Liver (tissue), 9 donors: ENCODE results near the gene PCED1B. TPM values are rescaled to one million over a fixed set of nuclear protein-coding genes. Genes with fewer than 3 reads are reported as not detected.

Experiments
- DNase-seq: peaks from one replicate; pipeline ENCODE4 v3.0.0-alpha.2; 2017; ENCODE audit warnings: low spot score
- H3K27ac ChIP-seq, 2 donors: one replicate each; pipeline ENCODE4 v1.7.0; 2013; ENCODE audit warnings: inconsistent platforms in 2 of 2, low read length in 2 of 2, control low read depth in 1 of 2, low read depth in 1 of 2, mild to moderate bottlenecking in 1 of 2
- H3K27me3 ChIP-seq, 4 donors: one replicate each; pipeline versions ENCODE4 v1.6.1 to v1.7.0; 2013; ENCODE audit warnings: low read length in 3 of 4, inconsistent platforms in 1 of 4, mild to moderate bottlenecking in 1 of 4, moderate library complexity in 1 of 4; ENCODE audit not compliant: control insufficient read depth in 4 of 4, insufficient read depth in 4 of 4
- H3K36me3 ChIP-seq, 4 donors: one replicate each; pipeline versions ENCODE4 v1.6.1 to v1.7.0; 2013; ENCODE audit warnings: low read length in 3 of 4, mild to moderate bottlenecking in 3 of 4, low read depth in 1 of 4, moderate library complexity in 1 of 4; ENCODE audit not compliant: control insufficient read depth in 4 of 4, insufficient read depth in 3 of 4
- H3K4me1 ChIP-seq, 4 donors: one replicate each; pipeline versions ENCODE4 v1.6.1 to v1.7.0; 2013; ENCODE audit warnings: low read length in 3 of 4, mild to moderate bottlenecking in 3 of 4, moderate library complexity in 1 of 4; ENCODE audit not compliant: control insufficient read depth in 4 of 4, insufficient read depth in 4 of 4
- H3K4me3 ChIP-seq, 3 donors: one replicate each; pipeline versions ENCODE4 v1.6.1 to v1.7.0; 2013; ENCODE audit warnings: low read length in 3 of 3, control low read depth in 1 of 3, low read depth in 1 of 3, mild to moderate bottlenecking in 1 of 3
- H3K9ac ChIP-seq, 2 donors: one replicate each; pipeline ENCODE4 v1.7.0; 2013; ENCODE audit warnings: low read length in 2 of 2, mild to moderate bottlenecking in 2 of 2, moderate library complexity in 2 of 2, control low read depth in 1 of 2, low read depth in 1 of 2
- H3K9me3 ChIP-seq, 4 donors: one replicate each; pipeline versions ENCODE4 v1.6.1 to v1.7.0; 2013; ENCODE audit warnings: low read length in 3 of 4; ENCODE audit not compliant: control insufficient read depth in 4 of 4
- ATF3 ChIP-seq: IDR thresholded peaks from 2 replicates; pipeline ENCODE4 v1.6.1; 2016; ENCODE audit warnings: antibody characterized with exemption
- CTCF ChIP-seq: fragments of 150-350 bp; IDR thresholded peaks from 2 replicates; pipeline ENCODE4 v1.5.1; 2017; ENCODE audit warnings: improper control_type of control experiment, low read depth, low read length; ENCODE audit not compliant: missing input control
- EGR1 ChIP-seq, 2 donors: IDR thresholded peaks; 2 replicates each; pipeline ENCODE4 v1.6.1; 2016 to 2018; ENCODE audit warnings: antibody characterized with exemption in 2 of 2, low read depth in 2 of 2
- FOXA2 ChIP-seq: IDR thresholded peaks from 2 replicates; pipeline ENCODE4 v1.6.1; 2016; ENCODE audit warnings: antibody characterized with exemption
- GABPA ChIP-seq, 2 donors: IDR thresholded peaks in 1 of 2; conservative IDR thresholded peaks in 1 of 2; 2 replicates each; pipeline ENCODE4 v1.6.1; 2016; ENCODE audit warnings: antibody characterized with exemption in 2 of 2, mild to moderate bottlenecking in 1 of 2, moderate library complexity in 1 of 2
- HNF4A ChIP-seq, 2 donors: conservative IDR thresholded peaks; 2 replicates each; pipeline ENCODE4 v1.6.1; 2016; ENCODE audit warnings: antibody characterized with exemption in 2 of 2, mild to moderate bottlenecking in 2 of 2
- HNF4G ChIP-seq: IDR thresholded peaks from 2 replicates; pipeline ENCODE4 v1.6.1; 2016; ENCODE audit warnings: antibody characterized with exemption
- JUND ChIP-seq, 2 donors: IDR thresholded peaks; 2 replicates each; pipeline ENCODE4 v1.6.1; 2016; ENCODE audit warnings: antibody characterized with exemption in 2 of 2
- MAX ChIP-seq: IDR thresholded peaks from 2 replicates; pipeline ENCODE4 v1.6.1; 2016; ENCODE audit warnings: antibody characterized with exemption
- NR2F2 ChIP-seq: IDR thresholded peaks from 2 replicates; pipeline ENCODE4 v1.6.1; 2016; ENCODE audit warnings: antibody characterized with exemption
- RAD21 ChIP-seq, 2 donors: IDR thresholded peaks; 2 replicates each; pipeline ENCODE4 v1.6.1; 2016; ENCODE audit warnings: antibody characterized with exemption in 2 of 2, mild to moderate bottlenecking in 2 of 2
- REST ChIP-seq: IDR thresholded peaks from 2 replicates; pipeline ENCODE4 v1.6.1; 2016; ENCODE audit warnings: antibody characterized with exemption, mild to moderate bottlenecking
- RXRA ChIP-seq, 2 donors: IDR thresholded peaks; 2 replicates each; pipeline ENCODE4 v1.6.1; 2017 to 2018; ENCODE audit warnings: antibody characterized with exemption in 2 of 2, mild to moderate bottlenecking in 1 of 2
- TAF1 ChIP-seq: conservative IDR thresholded peaks from 2 replicates; pipeline ENCODE4 v1.6.1; 2016; ENCODE audit warnings: antibody characterized with exemption, mild to moderate bottlenecking
- YY1 ChIP-seq: IDR thresholded peaks from 2 replicates; pipeline ENCODE4 v1.6.1; 2016; ENCODE audit warnings: antibody characterized with exemption, mild to moderate bottlenecking
- ZBTB33 ChIP-seq: IDR thresholded peaks from 2 replicates; pipeline ENCODE4 v1.6.1; 2016; ENCODE audit warnings: antibody characterized with exemption
- WGBS: extraction: QIAGEN DNeasy Blood & Tissue Kit; methylation state at CpG from one replicate; pipeline ENCODE4 v1.1.7; 2013; 5-methylcytosine and 5-hydroxymethylcytosine counted together
- polyA plus RNA-seq, 2 donors: library from polyadenylated mRNA; stranded (reverse) in 1 of 2; unstranded in 1 of 2; fragments of 200-250 nt in 1 of 2; fragments of >200 nt in 1 of 2; fragmentation: Nextera tagmentation in 1 of 2; extraction: Ambion mirVana in 1 of 2; gene quantifications; one replicate each; pipeline versions ENCODE4 v1.2.1 to v1.2.3, GENCODE V29; 2013 to 2015
- total RNA-seq, 2 donors: library from RNA; depleted of rRNA; stranded (reverse); fragments of >200 nt; gene quantifications; one replicate each; pipeline ENCODE4 v1.2.3, GENCODE V29; 2014
- donor health status: healthy.
- donor health status: healthy.
- donor health status: healthy.
- donor health status: healthy.
- donor health status: healthy.

Gene PCED1B
- total and polyA plus RNA-seq, 4 donors, result 0.51 to 1.8 (median 1.1) TPM

- H3K4me3 ChIP-seq, result no peak overlapping the region
- no peaks in the 10 kb centered on the region for H3K4me1 ChIP-seq
- no peak overlapping the region for H3K9ac ChIP-seq
- no peak for TF ChIP-seq RAD21 (IDR thresholded peaks at IDR 0.05)
- no peak for TF ChIP-seq NR2F2
- TF ChIP-seq EGR1 (IDR thresholded peaks at IDR 0.05; ENCODE audit: low read depth in 2 of 2), result no peak
- TF ChIP-seq JUND (IDR thresholded peaks at IDR 0.05), result no peak
- no peak for TF ChIP-seq CTCF
- TF ChIP-seq RXRA (IDR thresholded peaks at IDR 0.05), result no peak
- no peak for TF ChIP-seq GABPA (IDR thresholded peaks at IDR 0.05 in 1 of 2, conservative IDR thresholded peaks at IDR 0.05 in 1 of 2)
- H3K36me3 ChIP-seq, result no peaks in the 10 kb centered on the region
- DNase-seq, result no peak
- no peaks in the 10 kb centered on the region for H3K27me3 ChIP-seq
- WGBS, result 75% methylated on average over 2 of the region's 2 CpGs
- H3K9me3 ChIP-seq, result no peaks in the 10 kb centered on the region
- no peak overlapping the region for H3K27ac ChIP-seq
Measured at GRCh38 chr12:47087088-47087688, 7.8 kb downstream of the PCED1B start.

GRCh38 chr12:47088021-47088944 is 8.9 kb downstream of the PCED1B start:
- TF ChIP-seq ATF3 (no peak), MAX (no peak), YY1 (no peak), GABPA (IDR thresholded peaks at IDR 0.05 in 1 of 2, conservative IDR thresholded peaks at IDR 0.05 in 1 of 2) (no peak), RAD21 (IDR thresholded peaks at IDR 0.05) (no peak), REST (no peak), ZBTB33 (no peak), FOXA2 (no peak), HNF4A (conservative IDR thresholded peaks at IDR 0.05) (no peak), RXRA (IDR thresholded peaks at IDR 0.05) (no peak), HNF4G (no peak), JUND (IDR thresholded peaks at IDR 0.05) (no peak), NR2F2 (no peak), TAF1 (no peak)
- no peaks in the 10 kb centered on the region for H3K27me3 ChIP-seq
- H3K4me1 ChIP-seq, result no peaks in the 10 kb centered on the region
- no peaks in the 10 kb centered on the region for H3K9me3 ChIP-seq
- no peaks in the 10 kb centered on the region for H3K36me3 ChIP-seq
- WGBS, result 68% methylated on average over 7 of the region's 7 CpGs
- no peak for DNase-seq
- H3K4me3 ChIP-seq, result no peak overlapping the region
- no peak overlapping the region for H3K9ac ChIP-seq
- H3K27ac ChIP-seq, result no peak overlapping the region
